HG02885 (cell line): ENCODE data around the gene ACP1.

Experiments
- ATAC-seq: cut with Tn5 transposase; IDR thresholded peaks from one replicate; pipeline ENCODE4 v1.9.1; 2021; ENCODE audit warnings: mild to moderate bottlenecking; ENCODE audit not compliant: unreplicated experiment, poor library complexity

ACP1 gene

DNA sequence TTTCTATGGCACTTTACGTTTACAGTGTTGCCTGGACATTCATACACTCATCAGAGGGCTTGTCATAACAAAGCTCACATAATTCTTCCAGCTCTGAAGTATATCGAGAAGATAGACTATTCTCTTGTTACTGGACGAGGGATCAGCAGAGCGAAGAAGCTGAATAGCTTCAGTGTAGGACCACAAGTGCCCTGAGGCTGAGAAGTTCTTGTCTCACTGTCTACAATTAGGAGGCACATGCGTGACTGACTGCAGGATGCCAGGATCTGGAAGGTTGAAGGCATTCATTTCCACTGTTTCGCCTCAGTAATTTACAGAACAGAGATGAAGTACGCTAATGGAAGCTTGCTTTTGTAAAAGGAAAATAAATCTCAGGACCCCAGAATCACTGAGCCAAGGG is 10.5 kb upstream of the ACP1 start:
- ATAC-seq: no peak

DNA sequence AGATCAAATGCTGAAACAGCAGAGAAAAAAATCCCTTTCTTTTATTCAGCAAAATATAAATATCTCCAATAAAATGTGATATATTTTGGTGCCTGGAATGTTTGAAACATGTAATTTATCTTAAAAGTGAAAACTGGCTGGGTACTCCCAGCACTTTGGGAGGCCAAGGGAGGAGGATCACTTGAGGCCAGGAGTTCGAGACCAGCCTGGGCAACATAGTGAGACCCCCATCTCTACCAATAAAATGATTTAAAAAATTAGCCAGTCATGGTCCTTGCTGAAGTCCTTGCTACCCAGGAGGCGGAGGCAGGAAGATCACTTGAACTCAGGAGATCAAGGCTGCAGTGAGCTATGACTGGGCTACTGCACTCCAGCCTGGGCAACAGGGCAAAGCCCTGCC is 9.6 kb upstream of the ACP1 start:
- no peak for ATAC-seq

- ATAC-seq: no peak
These were observed 8.7 kb upstream of the ACP1 start for GRCh38 chr2:256094-256493.

DNA sequence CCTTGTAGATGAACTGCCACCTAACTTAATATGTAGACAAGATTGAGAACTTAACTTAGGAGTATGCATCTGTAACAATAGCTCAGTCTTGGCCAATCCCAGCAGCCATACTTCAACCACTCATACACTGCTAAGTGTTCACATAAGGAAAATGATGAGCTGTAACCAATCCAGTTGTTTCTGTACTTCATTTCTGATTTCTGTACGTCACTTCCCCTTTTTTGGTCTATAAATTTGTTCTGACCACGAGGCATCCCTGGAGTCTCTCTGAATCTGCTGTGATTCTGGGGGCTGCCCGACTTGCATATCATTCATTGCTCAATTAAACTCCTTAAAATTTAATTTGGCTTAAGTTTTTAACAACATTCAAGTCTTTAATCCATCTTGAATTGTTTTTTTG is 7.3 kb upstream of the ACP1 start:
- ATAC-seq: no peak

- no peak for ATAC-seq
These were observed 6.9 kb upstream of the ACP1 start for GRCh38 chr2:257842-258241.

GRCh38 chr2:258933-259332 is 5.8 kb upstream of the ACP1 start:
- ATAC-seq: no peak

DNA sequence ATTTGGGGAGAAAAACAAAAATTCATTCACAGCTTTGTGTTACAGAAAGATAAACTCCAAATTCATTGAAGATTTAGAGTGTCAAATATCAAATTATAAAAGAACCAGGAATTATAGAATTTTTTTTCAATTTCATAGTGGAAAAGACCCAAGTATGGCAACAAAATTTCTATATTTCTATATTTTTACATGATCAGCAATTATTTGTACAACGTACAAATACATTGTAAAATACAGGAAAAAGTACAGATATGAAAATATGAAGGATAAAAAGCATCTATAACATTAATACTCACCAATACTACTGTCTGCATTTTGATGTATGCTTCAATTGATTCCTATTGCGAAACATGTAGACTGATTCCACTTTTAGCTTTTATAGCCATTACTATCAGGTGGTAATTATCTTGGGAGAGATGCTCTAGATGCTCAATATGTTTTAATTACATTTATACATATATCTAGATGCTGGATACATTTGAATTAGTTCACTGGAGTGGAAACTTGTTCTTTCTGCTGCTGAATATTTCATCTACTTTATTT is 4.9 kb upstream of the ACP1 start:
- no peak for ATAC-seq

DNA sequence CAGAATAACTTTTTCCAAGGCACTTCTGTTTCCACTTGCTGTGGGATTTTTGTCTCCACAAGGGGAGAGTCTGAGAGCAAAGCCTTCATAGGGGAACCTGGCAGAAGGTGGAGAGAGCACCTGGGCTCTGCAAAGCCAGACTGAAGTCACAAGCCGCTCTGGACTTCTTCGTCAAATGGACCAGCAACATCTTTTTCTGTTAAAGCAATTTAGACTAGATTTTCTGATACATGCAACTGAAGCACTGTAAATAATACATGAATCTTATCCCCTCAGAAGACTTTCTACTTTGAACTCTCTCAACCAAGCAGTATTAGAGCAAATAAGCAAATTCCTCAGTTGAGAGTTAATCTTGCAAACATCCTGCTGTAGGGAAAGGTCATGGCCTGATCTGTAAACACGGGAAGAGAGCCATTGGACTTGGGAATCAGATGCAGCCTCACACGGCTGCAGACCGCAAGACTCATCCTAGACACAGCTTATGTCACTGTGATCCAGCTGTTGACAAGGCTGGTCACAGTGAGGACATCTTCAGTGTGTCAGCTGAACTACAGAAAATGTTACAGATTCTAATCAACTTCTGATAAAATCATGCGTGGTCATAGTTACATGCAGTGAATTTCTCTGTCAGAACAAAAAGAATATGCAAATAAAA is 4.1 kb upstream of the ACP1 start:
- ATAC-seq: no peak

- no peak for ATAC-seq
These were observed 2.6 kb upstream of the ACP1 start for GRCh38 chr2:262117-262516.

DNA sequence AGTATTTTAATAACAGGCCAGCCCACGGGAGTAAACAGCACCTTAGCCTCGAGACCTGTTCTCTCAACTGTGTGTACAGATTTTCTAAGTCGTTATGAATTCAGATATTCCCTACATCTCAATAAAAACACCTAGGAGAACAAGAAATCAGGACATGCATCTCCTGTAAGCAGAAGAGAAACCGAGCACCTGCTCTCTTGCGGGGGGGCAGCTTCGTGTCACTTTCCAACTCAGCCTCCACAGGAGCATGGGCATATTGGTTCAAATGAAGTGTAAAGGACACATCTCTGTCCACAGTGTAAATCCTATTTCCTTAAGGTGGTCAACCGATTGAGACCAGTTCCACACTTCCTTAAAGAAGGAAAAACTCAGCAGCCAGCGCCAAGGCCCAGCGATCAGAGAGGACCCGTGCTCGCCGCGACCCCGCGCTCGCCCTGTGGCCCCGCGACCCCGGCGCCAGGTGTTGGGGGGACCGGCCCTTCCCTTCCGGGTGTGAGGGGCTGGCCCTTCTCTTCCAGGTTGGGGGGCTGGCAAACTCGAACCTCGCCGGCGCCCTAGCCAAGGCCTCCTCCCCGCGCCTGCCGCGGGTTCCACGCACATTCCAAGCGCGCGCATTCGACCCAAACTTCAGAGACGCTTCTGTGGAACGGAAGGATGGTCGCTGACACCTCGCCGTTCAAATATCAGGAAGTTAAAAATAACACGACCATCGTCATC is 1.6 kb upstream of the ACP1 start:
- ATAC-seq: no peak

- peak; percentile 31 for ATAC-seq
These were observed 814 bp upstream of the ACP1 start, which contains the start of gene SH3YL1 for GRCh38 chr2:263774-264492. Gene SH3YL1, minus strand, starts transcription at chr2:264032. Its CDS starts 48 bp downstream, at chr2:263984.

- ATAC-seq: no peak
These were observed 3.6 kb downstream of the ACP1 start for GRCh38 chr2:268323-268722.

DNA sequence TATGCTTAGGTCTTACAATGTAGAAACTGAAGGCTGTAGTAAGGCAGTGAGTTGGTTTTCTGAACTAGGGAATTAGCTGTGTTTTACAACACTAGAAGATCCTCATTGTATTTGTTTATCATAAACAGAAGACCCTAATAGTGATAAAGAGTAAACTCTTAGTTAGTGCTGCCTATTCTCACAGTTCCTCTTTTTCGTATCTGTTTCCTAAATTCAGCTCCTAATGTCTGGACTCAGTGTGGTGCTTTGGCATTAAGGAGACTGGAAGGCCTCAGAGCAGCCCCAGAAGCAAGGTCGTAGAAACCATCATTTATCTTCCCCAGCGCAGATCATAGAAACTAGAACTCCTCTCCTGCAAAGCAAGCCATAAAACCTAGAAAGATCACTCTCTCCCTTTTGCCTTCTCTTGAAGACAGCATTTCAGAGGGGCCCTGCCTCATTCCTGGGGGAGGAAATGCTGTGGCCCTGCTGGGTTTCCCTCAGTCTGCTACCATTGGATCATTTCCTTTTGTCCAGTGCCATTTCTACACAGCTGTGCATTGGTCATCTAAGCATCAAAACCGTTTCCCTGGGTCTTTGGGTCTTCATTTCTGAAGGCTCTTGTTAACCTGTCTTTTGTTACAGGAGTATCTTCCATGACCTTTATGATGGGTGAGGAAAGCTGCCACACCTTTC is 4.7 kb downstream of the ACP1 start:
- ATAC-seq: no peak

GRCh38 chr2:270861-271260 is 6.1 kb downstream of the ACP1 start:
- ATAC-seq: no peak

DNA sequence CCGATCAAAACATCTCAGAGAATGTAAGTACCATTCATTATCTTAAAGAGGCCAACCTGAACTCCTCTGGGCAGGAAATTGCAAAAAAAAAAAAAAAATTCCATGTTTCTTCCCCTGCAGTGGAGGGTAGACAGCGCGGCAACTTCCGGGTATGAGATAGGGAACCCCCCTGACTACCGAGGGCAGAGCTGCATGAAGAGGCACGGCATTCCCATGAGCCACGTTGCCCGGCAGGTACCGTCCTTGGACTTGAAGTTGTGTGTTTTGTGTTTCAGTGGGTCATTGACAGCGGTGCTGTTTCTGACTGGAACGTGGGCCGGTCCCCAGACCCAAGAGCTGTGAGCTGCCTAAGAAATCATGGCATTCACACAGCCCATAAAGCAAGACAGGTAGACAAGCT is 7.2 kb downstream of the ACP1 start:
- ATAC-seq: no peak

DNA sequence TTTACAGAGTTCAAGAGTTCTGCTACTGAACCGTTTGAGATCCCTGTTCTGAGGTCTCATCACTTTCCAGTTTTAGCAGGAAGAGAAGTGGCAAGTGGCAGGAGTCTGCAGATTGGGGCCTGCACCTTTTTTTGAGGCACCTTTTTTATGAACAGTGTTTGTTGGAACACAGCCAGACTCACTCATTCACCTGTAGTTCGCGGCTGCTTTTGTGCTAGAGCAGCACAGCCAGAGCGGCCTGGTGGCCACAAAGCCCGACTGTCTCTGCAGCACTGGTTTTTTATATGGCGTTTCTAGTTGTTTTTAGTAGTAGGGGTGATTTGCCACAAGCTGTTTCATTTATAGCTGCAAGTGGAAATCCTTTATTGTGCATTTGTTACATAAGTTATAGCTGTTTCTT is 8.6 kb downstream of the ACP1 start:
- no peak for ATAC-seq

- no peak for ATAC-seq
These were observed 9.8 kb downstream of the ACP1 start for GRCh38 chr2:274503-274902.

DNA sequence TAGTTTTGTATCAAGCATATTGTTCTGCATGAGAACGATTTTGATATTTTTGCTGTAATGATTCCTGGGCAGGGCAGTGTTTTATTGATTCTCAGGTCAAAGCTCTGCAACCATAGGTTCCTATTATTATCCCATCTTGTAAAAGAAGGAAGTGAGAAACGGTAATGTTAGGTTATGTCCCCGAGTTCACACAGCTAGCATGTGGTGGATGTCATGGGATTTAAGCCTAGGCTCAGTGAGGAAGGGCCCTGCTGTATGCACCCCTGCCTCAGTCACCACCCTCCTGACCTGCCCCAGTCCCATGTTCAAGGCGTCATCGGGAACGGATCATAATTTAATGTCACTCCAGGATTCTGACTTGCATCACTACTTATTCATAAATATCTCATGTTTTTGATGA is 10.7 kb downstream of the ACP1 start:
- ATAC-seq: peak; percentile 97

DNA sequence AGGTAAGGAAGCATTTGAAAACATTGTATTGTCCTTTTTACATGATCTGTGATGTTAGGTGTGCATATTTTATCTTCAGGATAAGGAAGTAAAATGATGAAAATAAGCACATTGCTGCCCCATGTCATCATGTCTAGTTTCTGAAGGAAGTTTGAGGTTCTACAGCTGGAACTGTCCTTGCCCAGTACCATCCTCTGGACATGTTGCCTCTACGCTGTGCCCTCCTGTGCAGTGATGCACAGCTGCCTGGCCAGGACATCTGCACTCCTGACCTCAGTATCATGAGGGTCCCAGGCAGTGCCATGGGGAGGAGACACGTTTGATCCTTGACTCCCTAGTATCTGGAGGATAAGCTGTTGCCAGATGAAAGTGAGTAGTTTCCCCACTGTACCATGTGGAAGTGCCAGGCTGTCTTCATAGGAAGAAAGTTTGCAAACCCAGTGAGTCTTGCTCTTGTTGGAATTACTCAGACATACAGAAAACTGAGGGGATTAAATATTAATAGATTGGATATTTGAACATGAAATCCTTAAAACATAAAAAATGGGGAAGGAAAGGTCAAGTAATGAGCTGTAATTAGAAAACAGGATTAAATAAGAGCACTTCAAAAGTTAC is 13.7 kb downstream of the ACP1 start:
- no peak for ATAC-seq

GRCh38 chr2:278927-279320 is 14.2 kb downstream of the ACP1 start:
- ATAC-seq: no peak
